Endothelial cell of umbilical vein (primary cell): ENCODE data around the gene SLC12A4. TPM values are rescaled to one million over a fixed set of nuclear protein-coding genes. Genes with fewer than 3 reads are reported as not detected.

Experiments used
- BruUV-seq: library from RNA; stranded (reverse); fragments of 400-500 nt; replicated peaks from 2 replicates; lab custom pipeline; 2021; lab: Mats Ljungman, UMichigan
- CTCF ChIA-PET: fragments of 300-600, 350-600 bp; sonication (Branson Sonifier 250); formaldehyde crosslinking; loops from one replicate; lab custom pipeline; 2021; ENCODE audit warnings: antibody characterized with exemption, inconsistent platforms; lab: Charles Lee
- POLR2A ChIA-PET: fragments of 300-600, 350-600 bp; sonication (Branson Sonifier 250); formaldehyde crosslinking; loops from one replicate; lab custom pipeline; 2021; ENCODE audit warnings: antibody characterized with exemption, inconsistent platforms; lab: Charles Lee
- DNase-seq: peaks from one replicate; pipeline ENCODE4 v3.0.0-alpha.2; 2011; ENCODE audit warnings: low read depth, low spot score
- FAIRE-seq: peaks from 2 replicates; lab custom pipeline; 2011; peaks lifted over from hg19 to GRCh38; lab: Jason Lieb, UNC
- H2AFZ ChIP-seq: 2 replicates; pipeline ENCODE4 v1.6.0; 2012; ENCODE audit warnings: low read depth, low read length, control low read depth, inconsistent platforms
- H3K27ac ChIP-seq: 2 replicates; pipeline ENCODE4 v1.5.1; 2011; ENCODE audit warnings: low read depth, mild to moderate bottlenecking, control low read depth, low read length, moderate library complexity; ENCODE audit not compliant: insufficient read depth
- H3K27me3 ChIP-seq, 2 experiments: 2 replicates each; pipeline versions ENCODE4 v1.6.0 to v1.6.1; 2011; ENCODE audit warnings: low read length in 2 of 2, mixed read lengths in 1 of 2; ENCODE audit not compliant: control insufficient read depth in 2 of 2, insufficient read depth in 2 of 2
- H3K36me3 ChIP-seq, 2 experiments: 2 replicates in 1 of 2; 3 replicates in 1 of 2; pipeline ENCODE4 v1.5.1; 2011; ENCODE audit warnings: low read length in 2 of 2, mild to moderate bottlenecking in 1 of 2, moderate library complexity in 1 of 2; ENCODE audit not compliant: control insufficient read depth in 2 of 2, insufficient read depth in 2 of 2; ENCODE audit errors: extremely low read depth in 1 of 2
- H3K4me1 ChIP-seq: 3 replicates; pipeline ENCODE4 v1.5.1; 2011; ENCODE audit warnings: mild to moderate bottlenecking, low read length; ENCODE audit not compliant: control insufficient read depth, insufficient read depth; ENCODE audit errors: extremely low read depth
- H3K4me2 ChIP-seq: 2 replicates; pipeline ENCODE4 v1.6.1; 2011; ENCODE audit warnings: low read length, control low read depth, mixed read lengths; ENCODE audit not compliant: insufficient read depth
- H3K4me3 ChIP-seq, 3 experiments: fragments of 200-600 bp in 1 of 3; sonication (generic), shearing (Covaris generic) in 1 of 3; replicated peaks in 1 of 3; 2 replicates each; pipeline ENCODE4 v1.5.1; 2011 to 2016; ENCODE audit warnings: control low read depth in 3 of 3, low read length in 3 of 3, mild to moderate bottlenecking in 2 of 3, inconsistent platforms in 1 of 3, low read depth in 1 of 3, moderate library complexity in 1 of 3; ENCODE audit not compliant: insufficient read depth in 1 of 3
- H3K79me2 ChIP-seq: 2 replicates; pipeline ENCODE4 v1.6.0; 2012; ENCODE audit warnings: low read length, inconsistent platforms; ENCODE audit not compliant: control insufficient read depth, insufficient read depth
- H3K9ac ChIP-seq: replicated peaks from 2 replicates; pipeline ENCODE3; 2011; ENCODE audit warnings: low read length, control low read depth; ENCODE audit not compliant: insufficient read depth; ENCODE audit errors: extremely low read depth
- H3K9me1 ChIP-seq: replicated peaks from 3 replicates; pipeline ENCODE4 v1.6.0; 2011; ENCODE audit warnings: mild to moderate bottlenecking, low read length; ENCODE audit not compliant: control insufficient read depth, insufficient read depth; ENCODE audit errors: extremely low read depth
- H3K9me3 ChIP-seq: replicated peaks from 2 replicates; pipeline ENCODE4 v1.5.1; 2012; ENCODE audit warnings: low read length, inconsistent platforms; ENCODE audit not compliant: control insufficient read depth, insufficient read depth
- H4K20me1 ChIP-seq: replicated peaks from 2 replicates; pipeline ENCODE3; 2011; ENCODE audit warnings: mild to moderate bottlenecking, low read length; ENCODE audit not compliant: control insufficient read depth, insufficient read depth; ENCODE audit errors: extremely low read depth
- FOS ChIP-seq: IDR thresholded peaks from 2 replicates; pipeline ENCODE4 v1.6.1; 2011; ENCODE audit warnings: mild to moderate bottlenecking, low read length, moderate library complexity, borderline replicate concordance; ENCODE audit not compliant: insufficient read depth
- JUN ChIP-seq: IDR thresholded peaks from 2 replicates; pipeline ENCODE4 v1.6.1; 2011; ENCODE audit warnings: borderline replicate concordance, low read depth; ENCODE audit not compliant: insufficient read length, insufficient read depth
- MYC ChIP-seq: IDR thresholded peaks from one replicate; pipeline ENCODE4 v1.6.1; 2011; ENCODE audit warnings: mild to moderate bottlenecking, low read depth, low read length
- POLR2A ChIP-seq: IDR thresholded peaks from 2 replicates; pipeline ENCODE4 v1.6.1; 2012; ENCODE audit warnings: low read depth, mild to moderate bottlenecking, control low read depth, low read length
- POLR2AphosphoS5 ChIP-seq: IDR thresholded peaks from 2 replicates; pipeline ENCODE4 v1.6.1; 2012; ENCODE audit warnings: low read depth, mild to moderate bottlenecking, control low read depth, low read length, moderate library complexity; ENCODE audit not compliant: insufficient read depth
- dilution Hi-C: fragments of 300-500 bp; cut with MboI; formaldehyde crosslinking; loops from one replicate; pipeline ENCODE4 v1.15.0; 2019; ENCODE audit warnings: low sequenced_read_pairs; ENCODE audit not compliant: extremely low pct_ligation_motif_present
- intact Hi-C: fragments of 100-400 bp; cut with micrococcal nuclease; formaldehyde crosslinking; loops from one replicate; pipeline ENCODE4 v1.10.0; 2022
- polyA plus RNA-seq, 4 experiments: library from polyadenylated mRNA; depleted of rRNA in 3 of 4; stranded (reverse) in 3 of 4; unstranded in 1 of 4; fragments of >200 nt; gene quantifications; 2 replicates each; pipeline versions ENCODE4 v1.2.1 to v1.2.3, GENCODE V29; 2011 to 2012; ENCODE audit warnings: missing spikeins in 1 of 4
- total RNA-seq: library from RNA; stranded (reverse); gene quantifications from 2 replicates; pipeline ENCODE4 v1.2.3, GENCODE V29; 2021
- TF ChIP-seq, protein P1 (sequence below): IDR thresholded peaks from 2 replicates; pipeline ENCODE4 v1.6.1; 2011; ENCODE audit not compliant: insufficient read depth, insufficient read length
- TF ChIP-seq, protein P2 (sequence below), 2 donors: IDR thresholded peaks; 1 replicate in 1 of 2; 2 replicates in 1 of 2; pipeline ENCODE4 v1.5.1; 2011; ENCODE audit warnings: low read length in 2 of 2, mild to moderate bottlenecking in 2 of 2, moderate library complexity in 2 of 2, control low read depth in 1 of 2, inconsistent platforms in 1 of 2, low read depth in 1 of 2; ENCODE audit not compliant: insufficient read depth in 1 of 2; ENCODE audit errors: extremely low read depth in 1 of 2

SLC12A4 gene
- total and polyA plus RNA-seq, 2 donors (not counting 3 experiments of a cell fraction or from before 2014, with no cell fraction given) = 110 to 114 TPM

DNA sequence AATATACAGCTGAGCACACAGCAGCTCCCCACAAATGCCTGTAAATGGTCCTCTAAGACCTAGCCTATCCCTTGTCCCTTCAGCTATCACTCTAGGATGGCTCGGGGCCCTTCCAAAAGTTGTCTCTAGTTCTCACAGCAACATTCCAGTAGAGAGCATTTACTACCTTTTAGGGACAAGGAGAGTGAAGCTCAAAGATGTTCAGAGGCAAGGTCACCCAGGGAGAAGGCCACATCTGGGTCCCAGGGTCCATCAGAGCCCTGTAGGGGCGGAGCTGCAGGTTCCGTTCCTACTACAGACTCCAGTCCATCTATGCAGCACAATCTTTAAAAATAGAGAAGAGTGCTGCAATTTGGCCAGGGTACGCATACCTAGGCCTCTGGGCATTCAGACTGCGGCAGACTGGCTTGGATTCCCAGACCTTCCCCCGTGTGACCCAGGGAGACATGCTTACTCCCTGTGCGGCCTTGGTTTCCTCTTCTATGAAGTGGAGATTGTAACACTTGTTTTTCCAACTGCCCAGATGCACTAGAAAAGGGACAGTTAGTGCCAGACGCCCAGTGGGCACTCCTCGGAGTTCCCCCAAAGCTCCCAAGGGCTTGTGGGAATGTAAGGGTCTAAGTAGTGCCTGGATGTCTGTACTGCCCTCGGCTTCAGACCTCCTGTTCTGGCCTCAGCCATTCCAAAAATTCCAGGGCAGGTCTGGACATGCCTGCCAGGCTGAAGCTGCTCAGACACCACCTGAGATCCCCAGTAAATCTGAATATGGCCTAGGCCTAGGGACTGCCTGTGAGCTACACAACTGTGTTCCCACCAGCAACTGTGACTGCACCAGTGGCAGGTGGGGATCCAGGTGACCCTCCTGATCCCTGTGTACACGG lies 2.5 kb downstream of the SLC12A4 start:
- H4K20me1 ChIP-seq = no peaks in the 10 kb centered on the region
- H3K36me3 ChIP-seq = peaks cover 7 to 18% of the 10 kb centered on the region in 2 experiments
- FAIRE-seq (no peak), DNase-seq (no peak)
- no peaks in the 10 kb centered on the region for H3K27me3 ChIP-seq
- intact Hi-C loops (no loop called here), dilution Hi-C loops (no loop called here)
- H3K4me1 ChIP-seq = peaks cover 22% of the 10 kb centered on the region
- TF ChIP-seq, protein P1, sequence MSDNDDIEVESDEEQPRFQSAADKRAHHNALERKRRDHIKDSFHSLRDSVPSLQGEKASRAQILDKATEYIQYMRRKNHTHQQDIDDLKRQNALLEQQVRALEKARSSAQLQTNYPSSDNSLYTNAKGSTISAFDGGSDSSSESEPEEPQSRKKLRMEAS = no peak
- no peak for TF ChIP-seq JUN
- TF ChIP-seq FOS = no peak
- TF ChIP-seq, protein P2, sequence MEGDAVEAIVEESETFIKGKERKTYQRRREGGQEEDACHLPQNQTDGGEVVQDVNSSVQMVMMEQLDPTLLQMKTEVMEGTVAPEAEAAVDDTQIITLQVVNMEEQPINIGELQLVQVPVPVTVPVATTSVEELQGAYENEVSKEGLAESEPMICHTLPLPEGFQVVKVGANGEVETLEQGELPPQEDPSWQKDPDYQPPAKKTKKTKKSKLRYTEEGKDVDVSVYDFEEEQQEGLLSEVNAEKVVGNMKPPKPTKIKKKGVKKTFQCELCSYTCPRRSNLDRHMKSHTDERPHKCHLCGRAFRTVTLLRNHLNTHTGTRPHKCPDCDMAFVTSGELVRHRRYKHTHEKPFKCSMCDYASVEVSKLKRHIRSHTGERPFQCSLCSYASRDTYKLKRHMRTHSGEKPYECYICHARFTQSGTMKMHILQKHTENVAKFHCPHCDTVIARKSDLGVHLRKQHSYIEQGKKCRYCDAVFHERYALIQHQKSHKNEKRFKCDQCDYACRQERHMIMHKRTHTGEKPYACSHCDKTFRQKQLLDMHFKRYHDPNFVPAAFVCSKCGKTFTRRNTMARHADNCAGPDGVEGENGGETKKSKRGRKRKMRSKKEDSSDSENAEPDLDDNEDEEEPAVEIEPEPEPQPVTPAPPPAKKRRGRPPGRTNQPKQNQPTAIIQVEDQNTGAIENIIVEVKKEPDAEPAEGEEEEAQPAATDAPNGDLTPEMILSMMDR (IDR thresholded peaks at IDR 0.05; ENCODE audit: extremely low read depth in 1 of 2, insufficient read depth in 1 of 2, low read depth in 1 of 2, low read length in 2 of 2) = no peak
- TF ChIP-seq MYC = no peak
- TF ChIP-seq POLR2A = no peak
- no peak for TF ChIP-seq POLR2AphosphoS5
- peak overlapping the region; percentile 77 for H3K4me2 ChIP-seq
- H3K79me2 ChIP-seq = peaks cover 52% of the 10 kb centered on the region
- H3K9me1 ChIP-seq = no peaks in the 10 kb centered on the region
- no peak overlapping the region for H2AFZ ChIP-seq
- BruUV-seq = no TSS peak
- peak overlapping the region; percentile 2 for H3K9ac ChIP-seq
- ChIA-PET CTCF (interaction anchor here (1.0 to 2.2 kb wide), 7 partner anchors 24 to 75 kb away, joined by 3 to 13 read pairs (median 4); partner anchors contain the start of gene PSMB10), POLR2A (interaction anchor here (1.1 kb wide), 2 partner anchors 30 to 272 kb away, joined by 3 to 5 read pairs; no protein-coding TSS in a partner anchor)
- H3K9me3 ChIP-seq = no peaks in the 10 kb centered on the region
- peak overlapping the region; percentile 10 for H3K27ac ChIP-seq
- peak overlapping the region in 1 of 3 experiments; percentile 97 for H3K4me3 ChIP-seq
